ENCODE data around the gene HYKK. TPM values are rescaled to one million over a fixed set of nuclear protein-coding genes. Genes with fewer than 3 reads are reported as not detected.

Gene HYKK
- total and polyA plus RNA-seq, 2 of the 8 experiments (the other 6 are each of a cell fraction or from before 2014, with no cell fraction given): 2.0 to 3.7 TPM

DNA sequence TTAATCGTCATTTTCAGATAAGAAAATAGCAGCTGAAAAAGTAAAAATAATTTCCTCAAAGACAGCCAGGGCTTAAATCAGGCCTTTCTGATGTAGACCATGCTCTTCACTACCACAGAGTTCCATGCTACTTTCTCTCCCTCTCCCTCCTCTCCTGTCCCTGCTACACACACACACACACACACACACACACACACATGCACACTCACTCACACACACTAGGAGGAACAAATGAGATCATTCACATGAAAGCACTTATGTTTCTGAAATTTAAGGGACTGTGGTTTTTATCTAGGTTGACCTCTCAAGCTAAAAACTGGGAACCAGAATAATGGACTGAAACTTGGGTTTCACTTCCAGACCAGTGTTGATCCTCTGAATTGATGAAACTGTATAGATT, 28.8 kb downstream of the HYKK start:
- Histone ChIP-seq H3K4me1 (replicated peaks in 1 of 4; ENCODE audit: control insufficient read depth in 3 of 4, insufficient read depth in 4 of 4, low read length in 3 of 4) (no peaks in the 10 kb centered on the region; a peak in 2 of 7 replicates), H2AK5ac (ENCODE audit: low read depth, low read length) (no peak overlapping the region), H2BK120ac (replicated peaks; ENCODE audit: low read depth, low read length) (no peak overlapping the region), H2BK12ac (ENCODE audit: low read depth, low read length) (no peak overlapping the region), H3K9me3 (ENCODE audit: insufficient read depth in 2 of 2, low read depth in 1 of 2, low read length in 1 of 2) (no peaks in the 10 kb centered on the region), H4K20me1 (replicated peaks in 1 of 2; ENCODE audit: control insufficient read depth in 1 of 2, insufficient read depth in 2 of 2, low read length in 2 of 2) (no peaks in the 10 kb centered on the region), H3K4ac (replicated peaks; ENCODE audit: insufficient read length, low read depth, low read length) (no peak overlapping the region), H3K79me1 (ENCODE audit: low read depth, low read length) (no peaks in the 10 kb centered on the region; the same call in 1 of the 2 replicates), H3K23me2 (ENCODE audit: low read depth, low read length) (peaks cover 1% of the 10 kb centered on the region; the same call in 1 of the 2 replicates), H4K91ac (replicated peaks; ENCODE audit: insufficient read length, low read length) (no peak overlapping the region), H3K27me3 (replicated peaks in 1 of 4; ENCODE audit: control insufficient read depth in 3 of 4, extremely low read depth in 1 of 4, insufficient read depth in 3 of 4, low read length in 3 of 4) (no peaks in the 10 kb centered on the region), H3K36me3 (ENCODE audit: control insufficient read depth in 2 of 4, insufficient read depth in 4 of 4, low read length in 3 of 4) (no peaks in the 10 kb centered on the region), H4K8ac (ENCODE audit: extremely low read depth, insufficient read depth, low read length) (no peak overlapping the region), H2BK5ac (ENCODE audit: low read depth, low read length) (no peak overlapping the region), H4K5ac (ENCODE audit: insufficient read length, low read depth, low read length) (no peak overlapping the region), H2BK15ac (ENCODE audit: low read length) (no peak overlapping the region), H3K4me2 (ENCODE audit: insufficient read depth in 1 of 2, low read depth in 2 of 2, low read length in 2 of 2) (no peak overlapping the region), H3K14ac (ENCODE audit: insufficient read length) (no peak overlapping the region), H3K27ac (ENCODE audit: low read depth, low read length) (no peak overlapping the region), H3K9ac (replicated peaks in 1 of 4; ENCODE audit: extremely low read depth in 1 of 4, low read depth in 3 of 4, low read length in 3 of 4) (no peak overlapping the region), H3K18ac (ENCODE audit: extremely low read depth, low read length) (no peak overlapping the region), H2AFZ (ENCODE audit: low read length) (no peak overlapping the region), H3K23ac (ENCODE audit: insufficient read length) (no peak overlapping the region), H3K79me2 (ENCODE audit: control insufficient read depth in 1 of 2, insufficient read depth in 2 of 2, low read length in 2 of 2) (peaks cover 0 to 5% of the 10 kb centered on the region in 2 experiments; a peak in 2 of 4 replicates), H2BK20ac (ENCODE audit: low read length) (no peak overlapping the region), H3K56ac (replicated peaks; ENCODE audit: insufficient read length, low read depth, low read length) (no peak overlapping the region), H3K4me3 (ENCODE audit: extremely low read depth in 1 of 4, insufficient read depth in 2 of 4, low read depth in 3 of 4, low read length in 4 of 4) (no peak overlapping the region)
- DNase-seq (ENCODE audit: low read depth in 1 of 2, low spot score in 2 of 2) (no peak), FAIRE-seq (no peak)
- 95% methylated on average over 1 of the region's 1 CpG; no CpG with 5 or more reads in 1 of the 2 experiments for WGBS, 2 experiments (ENCODE audit: extremely low coverage in 1 of 2, insufficient coverage in 1 of 2, insufficient read length in 1 of 2, insufficient replicate concordance in 2 of 2, low coverage in 1 of 2, low lambda C conversion rate in 2 of 2, missing lambda C conversion rate in 1 of 2)
- no peak for TF ChIP-seq CBX5 (IDR thresholded peaks at IDR 0.05; ENCODE audit: low read depth, low read length)
- no peak for TF ChIP-seq CTBP2 (IDR thresholded peaks at IDR 0.05; ENCODE audit: borderline replicate concordance, insufficient read depth, insufficient read length, low read length)
- no peak for TF ChIP-seq POU5F1 (IDR thresholded peaks at IDR 0.05; ENCODE audit: low read depth, low read length)
- POLR2A ChIA-PET (ENCODE audit: partially characterized antibody): interaction anchor here (0.6 to 0.7 kb wide), 2 partner anchors 39 to 317 kb away, joined by 3 to 5 read pairs; no protein-coding TSS in a partner anchor
- CTCF ChIA-PET (ENCODE audit: partially characterized antibody): no interaction called here
